IMR-90 (cell line): Measurements from ENCODE around the gene JADE3.

Experiments used
- CTCF ChIP-seq: conservative IDR thresholded peaks from 2 replicates; pipeline ENCODE4 v1.5.1; 2012; ENCODE audit warnings: mild to moderate bottlenecking, low read depth, low read length, improper control_type of control experiment
- MXI1 ChIP-seq: IDR thresholded peaks from 2 replicates; pipeline ENCODE4 v1.6.1; 2012; ENCODE audit warnings: low read depth, mild to moderate bottlenecking, low read length, moderate library complexity, borderline replicate concordance
- POLR2A ChIP-seq: IDR thresholded peaks from 2 replicates; pipeline ENCODE4 v1.6.1; 2012; ENCODE audit warnings: mild to moderate bottlenecking, low read depth, low read length
- RAD21 ChIP-seq: IDR thresholded peaks from 2 replicates; pipeline ENCODE4 v1.6.1; 2012; ENCODE audit warnings: low read length, improper control_type of control experiment

GRCh38 chrX:46866726-46867125 lies 45.5 kb upstream of the JADE3 start:
- TF ChIP-seq POLR2A (no peak), CTCF (no peak), MXI1 (no peak), RAD21 (no peak)
